Ishikawa (cell line): ENCODE measurements around the gene COL2A1.

Experiments used
- CREB1 ChIP-seq: IDR thresholded peaks from 2 replicates; pipeline ENCODE4 v1.6.1; 2012; ENCODE audit warnings: low read depth
- EGR1 ChIP-seq: IDR thresholded peaks from 2 replicates; pipeline ENCODE4 v1.6.1; 2012
- TEAD4 ChIP-seq: IDR thresholded peaks from 2 replicates; pipeline ENCODE4 v1.6.1; 2012
- TF ChIP-seq, protein P1 (sequence below): IDR thresholded peaks from 2 replicates; pipeline ENCODE4 v1.6.1; 2012

COL2A1 gene

DNA sequence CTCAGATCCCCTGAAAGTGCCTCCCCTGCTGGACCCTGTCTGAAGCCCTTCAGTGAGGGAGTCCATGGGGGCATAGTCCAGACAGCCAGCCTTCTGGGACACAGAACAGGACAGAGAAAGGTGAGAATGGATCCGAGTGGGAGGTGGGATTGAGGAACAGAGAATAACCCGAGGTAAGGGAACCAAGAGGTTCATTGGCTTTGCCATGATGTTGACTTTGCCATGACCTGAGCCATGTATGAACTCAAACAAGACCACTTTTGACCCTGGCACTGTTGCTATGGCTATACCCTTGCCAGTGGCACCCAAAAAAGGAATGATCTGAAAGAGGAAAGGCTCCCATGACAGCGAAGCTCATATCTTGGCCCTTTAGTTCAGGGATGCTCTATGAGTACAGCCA, 76.9 kb downstream of the COL2A1 start:
- TF ChIP-seq TEAD4 (no peak), CREB1 (no peak), EGR1 (no peak)
- TF ChIP-seq, protein P1, sequence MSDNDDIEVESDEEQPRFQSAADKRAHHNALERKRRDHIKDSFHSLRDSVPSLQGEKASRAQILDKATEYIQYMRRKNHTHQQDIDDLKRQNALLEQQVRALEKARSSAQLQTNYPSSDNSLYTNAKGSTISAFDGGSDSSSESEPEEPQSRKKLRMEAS, result no peak
